Immature natural killer cell (primary cell): ENCODE data around the gene USP5. TPM values are rescaled to one million over a fixed set of nuclear protein-coding genes. Genes with fewer than 3 reads are reported as not detected.
A peak's percentile ranks its signal among the peaks of the same experiment; 100 is the strongest.
"Not testable (repeated sequence)": the region's sequence is repeated elsewhere in the genome, so short reads cannot be mapped to it uniquely, and the experiment has no call there.

Source experiments
- DNase-seq, 3 donors: peaks; one replicate each; pipeline ENCODE4 v3.0.0; 2022; ENCODE audit warnings: mixed read lengths in 1 of 3
- H3K27ac Mint-ChIP-seq, 6 donors: one replicate each; pipeline ENCODE4 v1.8.0; 2020; ENCODE audit warnings: mixed read lengths in 6 of 6, mild to moderate bottlenecking in 5 of 6, inconsistent platforms in 4 of 6, moderate library complexity in 3 of 6
- H3K27me3 Mint-ChIP-seq, 3 donors: one replicate each; pipeline ENCODE4 v1.8.0; 2020 to 2021; ENCODE audit warnings: low read depth in 3 of 3, mild to moderate bottlenecking in 3 of 3, mixed read lengths in 3 of 3, moderate library complexity in 3 of 3, inconsistent platforms in 1 of 3
- H3K36me3 Mint-ChIP-seq, 3 donors: one replicate each; pipeline ENCODE4 v1.8.0; 2020; ENCODE audit warnings: mixed read lengths in 3 of 3, inconsistent platforms in 2 of 3, mild to moderate bottlenecking in 2 of 3
- H3K4me1 Mint-ChIP-seq, 2 donors: one replicate each; pipeline ENCODE4 v1.8.0; 2020; ENCODE audit warnings: inconsistent platforms in 2 of 2, mild to moderate bottlenecking in 2 of 2, mixed read lengths in 2 of 2, moderate library complexity in 1 of 2
- H3K4me3 Mint-ChIP-seq, 5 donors: one replicate each; pipeline ENCODE4 v1.8.0; 2020; ENCODE audit warnings: mild to moderate bottlenecking in 5 of 5, mixed read lengths in 5 of 5, inconsistent platforms in 3 of 5, moderate library complexity in 3 of 5
- H3K9me3 Mint-ChIP-seq, 6 donors: one replicate each; pipeline ENCODE4 v1.8.0; 2020; ENCODE audit warnings: mild to moderate bottlenecking in 6 of 6, mixed read lengths in 6 of 6, inconsistent platforms in 4 of 6, moderate library complexity in 3 of 6
- polyA plus RNA-seq, 3 donors: library from polyadenylated mRNA; unstranded; fragments of 300-500 nt; fragmentation: Illumina TruSeq; gene quantifications; one replicate each; pipeline ENCODE4 v1.2.3, GENCODE V29; 2021

Gene USP5
- polyA plus RNA-seq, 3 donors from 2014 or later: 41.3 to 54.0 (median 52.0) TPM

DNA sequence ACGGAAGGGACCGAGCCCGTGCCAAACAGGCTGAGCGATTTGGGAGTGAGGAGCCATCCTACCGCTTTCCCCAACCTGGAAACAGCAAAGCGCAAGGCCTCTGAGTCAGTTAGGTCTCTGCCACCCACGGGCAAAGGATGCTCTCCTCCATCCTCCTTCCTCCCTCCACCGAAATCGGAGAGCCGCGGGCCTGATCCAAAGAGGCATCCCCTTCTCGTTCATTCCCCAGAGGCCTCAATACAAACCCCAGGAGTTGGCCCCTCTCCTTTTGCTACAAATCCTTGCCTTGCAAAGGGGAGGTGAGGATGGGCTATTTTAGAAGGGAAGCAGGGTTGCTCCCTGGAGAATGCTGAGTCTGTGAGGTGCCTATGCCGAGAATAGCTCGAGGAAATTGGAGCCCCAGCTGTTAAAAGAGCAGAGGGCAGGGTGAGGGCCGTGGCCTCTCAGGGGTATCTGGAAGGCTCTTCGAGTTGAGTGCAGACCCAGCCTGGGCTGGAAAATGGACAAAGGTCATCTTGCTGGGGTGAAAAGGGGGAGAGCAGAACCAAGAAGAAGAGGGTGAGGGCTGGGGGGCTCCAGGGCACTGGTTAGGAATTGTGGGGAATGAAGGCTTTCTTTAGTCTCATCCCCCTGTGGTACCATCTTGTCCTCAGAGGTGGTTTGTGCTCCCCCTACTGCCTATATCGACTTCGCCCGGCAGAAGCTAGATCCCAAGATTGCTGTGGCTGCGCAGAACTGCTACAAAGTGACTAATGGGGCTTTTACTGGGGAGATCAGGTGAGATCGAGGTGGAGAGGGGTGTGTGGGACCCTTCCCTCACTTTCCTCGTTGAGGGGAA lies 16.5 kb downstream of the USP5 start:
- Mint-ChIP-seq H3K4me1 (peaks cover 51 to 52% of the 10 kb centered on the region in 2 donors), H3K4me3 (peak overlapping the region; percentile 85 to 92 (median 86)), H3K27ac (peak overlapping the region; percentile 58 to 83 (median 80)), H3K27me3 (peaks cover 2 to 6% (median 5%) of the 10 kb centered on the region in 3 donors), H3K36me3 (peaks cover 6 to 21% (median 13%) of the 10 kb centered on the region in 3 donors), H3K9me3 (no peaks in the 10 kb centered on the region)
- no peak for DNase-seq

DNA sequence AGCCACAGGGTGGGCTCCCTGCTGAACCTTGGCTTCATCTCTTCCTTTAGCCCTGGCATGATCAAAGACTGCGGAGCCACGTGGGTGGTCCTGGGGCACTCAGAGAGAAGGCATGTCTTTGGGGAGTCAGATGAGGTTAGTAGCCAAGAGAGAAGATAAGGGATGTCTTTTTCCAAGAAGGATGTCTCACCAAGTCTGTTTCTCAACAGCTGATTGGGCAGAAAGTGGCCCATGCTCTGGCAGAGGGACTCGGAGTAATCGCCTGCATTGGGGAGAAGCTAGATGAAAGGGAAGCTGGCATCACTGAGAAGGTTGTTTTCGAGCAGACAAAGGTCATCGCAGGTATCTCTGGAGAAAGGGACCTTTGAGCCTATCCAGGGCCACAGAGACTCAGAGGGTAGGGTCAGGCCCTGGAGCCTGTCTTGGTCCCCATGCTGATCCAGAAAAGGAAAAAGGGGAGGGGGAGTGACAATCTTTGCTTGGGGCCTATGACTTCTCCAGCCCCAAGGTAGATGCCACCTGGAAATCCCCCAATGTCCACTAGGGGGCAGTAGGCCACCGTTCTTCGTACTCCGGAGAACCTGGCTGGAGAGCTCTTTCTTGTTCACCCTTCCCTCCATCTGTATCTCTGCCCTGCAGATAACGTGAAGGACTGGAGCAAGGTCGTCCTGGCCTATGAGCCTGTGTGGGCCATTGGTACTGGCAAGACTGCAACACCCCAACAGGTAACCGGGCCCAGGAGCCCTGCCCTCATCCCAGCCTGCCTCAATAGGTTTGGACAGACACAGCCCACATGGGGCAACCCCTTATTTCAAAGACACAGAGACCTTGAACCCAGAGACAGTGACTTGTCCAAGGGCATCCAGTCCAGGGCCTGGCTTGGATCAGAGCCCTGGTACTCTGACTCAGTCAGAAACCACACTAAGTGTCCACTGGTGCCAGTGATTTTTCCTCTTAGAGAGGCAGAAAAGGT lies 17.4 kb downstream of the USP5 start:
- Mint-ChIP-seq H3K27me3 (peaks cover 2 to 6% (median 5%) of the 10 kb centered on the region in 3 donors), H3K4me3 (peak overlapping the region; percentile 85 to 92 (median 86)), H3K9me3 (no peaks in the 10 kb centered on the region)

DNA sequence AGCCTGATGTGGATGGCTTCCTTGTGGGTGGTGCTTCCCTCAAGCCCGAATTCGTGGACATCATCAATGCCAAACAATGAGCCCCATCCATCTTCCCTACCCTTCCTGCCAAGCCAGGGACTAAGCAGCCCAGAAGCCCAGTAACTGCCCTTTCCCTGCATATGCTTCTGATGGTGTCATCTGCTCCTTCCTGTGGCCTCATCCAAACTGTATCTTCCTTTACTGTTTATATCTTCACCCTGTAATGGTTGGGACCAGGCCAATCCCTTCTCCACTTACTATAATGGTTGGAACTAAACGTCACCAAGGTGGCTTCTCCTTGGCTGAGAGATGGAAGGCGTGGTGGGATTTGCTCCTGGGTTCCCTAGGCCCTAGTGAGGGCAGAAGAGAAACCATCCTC lies 18.4 kb downstream of the USP5 start:
- peaks cover 57 to 59% of the 10 kb centered on the region in 2 donors for H3K4me1 Mint-ChIP-seq
- not testable (repeated sequence) for H3K27me3 Mint-ChIP-seq, H3K9me3 Mint-ChIP-seq, DNase-seq
- H3K4me3 Mint-ChIP-seq: peak overlapping the region in 4 of 5 donors; percentile 14 to 64 (median 58)
- H3K36me3 Mint-ChIP-seq: peaks cover 0 to 13% (median 4%) of the 10 kb centered on the region in 3 donors
- peak overlapping the region in 4 of 6 donors; percentile 33 to 49 (median 41) for H3K27ac Mint-ChIP-seq

More for the DNA sequence above, 17.4 kb downstream of the USP5 start:
- peak overlapping the region; percentile 58 to 87 (median 76) for H3K27ac Mint-ChIP-seq
- peaks cover 56 to 59% of the 10 kb centered on the region in 2 donors for H3K4me1 Mint-ChIP-seq
- DNase-seq: peak; percentile 76 to 81 (median 76)
- peaks cover 4 to 20% (median 11%) of the 10 kb centered on the region in 3 donors for H3K36me3 Mint-ChIP-seq

DNA sequence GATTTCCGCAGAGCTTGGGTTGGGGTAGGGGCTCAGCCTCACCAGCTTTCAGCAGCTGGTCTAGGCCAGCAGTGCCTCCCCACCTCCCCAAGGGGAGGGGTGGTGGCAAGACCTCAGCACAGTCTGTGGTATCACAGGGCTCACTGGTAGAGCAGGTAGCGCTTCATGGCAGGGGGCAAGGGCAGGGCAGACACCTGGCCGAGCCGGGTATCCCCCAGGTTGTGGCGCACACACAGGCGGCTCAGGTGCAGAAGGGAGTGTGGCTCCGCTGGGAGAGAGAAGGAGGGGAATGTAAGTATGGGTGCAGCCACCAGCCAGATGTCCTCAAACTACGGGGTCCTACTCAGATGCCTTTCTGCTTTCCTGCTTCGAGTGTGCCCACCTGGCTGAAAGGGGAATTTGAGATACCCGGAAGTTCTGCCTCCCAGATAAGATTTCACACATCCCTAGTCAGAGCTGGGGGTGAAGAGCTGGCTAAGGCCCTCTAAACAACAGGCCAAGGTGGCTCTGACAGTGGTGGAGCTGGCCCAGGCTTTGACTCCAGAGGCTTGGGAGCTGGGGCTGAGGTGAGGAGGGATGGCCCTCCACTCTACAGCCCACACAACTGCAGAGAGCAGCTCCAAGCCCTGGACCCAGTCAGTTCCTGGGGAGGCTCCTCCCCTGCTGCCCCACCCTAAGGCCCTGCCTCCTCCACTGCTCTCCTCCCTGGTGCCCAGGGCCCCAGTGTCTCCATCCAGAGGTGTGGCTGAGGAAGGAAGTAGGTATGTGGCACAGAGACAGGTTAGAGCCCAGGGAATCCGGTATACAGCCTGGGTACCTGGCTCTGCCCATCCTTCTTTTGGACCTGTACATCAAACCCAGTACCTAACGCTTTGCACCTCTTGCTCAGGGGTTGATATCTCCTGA lies 19.4 kb downstream of the USP5 start:
- Mint-ChIP-seq H3K4me1 (peaks cover 57 to 59% of the 10 kb centered on the region in 2 donors), H3K27me3 (peaks cover 2 to 7% (median 6%) of the 10 kb centered on the region in 3 donors), H3K36me3 (peaks cover 0 to 13% (median 8%) of the 10 kb centered on the region in 3 donors), H3K4me3 (peak overlapping the region; percentile 88 to 92 (median 91)), H3K27ac (peak overlapping the region; percentile 31 to 91 (median 87)), H3K9me3 (no peaks in the 10 kb centered on the region)
- DNase-seq: no peak

DNA sequence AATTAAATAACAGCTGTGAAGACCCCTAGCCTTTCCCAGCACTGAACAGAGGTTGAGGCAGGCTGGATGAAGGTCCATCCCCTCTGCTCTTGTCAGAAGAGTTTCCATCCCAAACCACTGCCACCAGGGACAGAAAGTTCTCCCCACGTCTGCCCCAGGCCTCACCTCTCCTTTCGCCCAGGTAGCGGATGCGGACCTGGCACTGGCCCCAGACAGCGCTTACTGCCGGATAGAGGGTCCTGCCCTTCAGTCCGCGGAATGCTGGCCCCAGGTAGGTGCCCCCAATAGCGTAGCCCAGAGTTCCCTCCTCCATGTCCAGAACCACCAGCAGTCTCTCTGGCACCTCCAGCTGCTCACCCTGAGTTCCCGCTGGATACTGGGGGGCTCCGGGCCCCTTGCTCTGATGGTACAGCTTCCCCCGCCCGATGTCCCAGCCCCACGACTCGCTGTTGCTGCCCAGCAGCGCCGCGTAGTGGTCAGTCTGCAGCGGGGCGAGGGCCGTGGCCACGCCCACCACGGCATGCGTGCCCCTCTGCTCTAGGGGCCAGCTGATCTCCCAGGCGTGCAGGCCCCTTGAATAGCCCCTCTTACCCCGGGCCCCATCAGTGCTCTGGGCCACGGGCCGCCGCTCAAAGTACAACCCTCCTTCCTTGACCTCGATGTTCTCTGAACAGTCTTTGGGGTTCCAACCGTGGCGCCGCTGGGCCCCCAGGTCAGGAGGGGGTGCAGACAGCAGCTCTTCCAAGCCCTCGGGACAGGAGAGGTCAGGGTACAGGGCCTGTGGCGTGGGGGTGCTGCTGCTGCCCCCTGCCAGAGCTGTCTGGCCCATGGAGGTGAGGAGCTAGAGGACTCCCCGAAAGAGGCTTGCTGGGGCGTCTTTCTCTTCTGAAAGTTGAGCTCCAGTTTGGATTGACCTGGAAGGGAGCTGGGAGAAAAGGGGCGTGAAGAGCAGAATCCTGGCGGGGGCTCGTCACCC lies 20.4 kb downstream of the USP5 start:
- peak overlapping the region; percentile 88 to 92 (median 91) for H3K4me3 Mint-ChIP-seq
- no peaks in the 10 kb centered on the region for H3K9me3 Mint-ChIP-seq
- H3K36me3 Mint-ChIP-seq: peaks cover 3 to 17% (median 8%) of the 10 kb centered on the region in 3 donors

DNA sequence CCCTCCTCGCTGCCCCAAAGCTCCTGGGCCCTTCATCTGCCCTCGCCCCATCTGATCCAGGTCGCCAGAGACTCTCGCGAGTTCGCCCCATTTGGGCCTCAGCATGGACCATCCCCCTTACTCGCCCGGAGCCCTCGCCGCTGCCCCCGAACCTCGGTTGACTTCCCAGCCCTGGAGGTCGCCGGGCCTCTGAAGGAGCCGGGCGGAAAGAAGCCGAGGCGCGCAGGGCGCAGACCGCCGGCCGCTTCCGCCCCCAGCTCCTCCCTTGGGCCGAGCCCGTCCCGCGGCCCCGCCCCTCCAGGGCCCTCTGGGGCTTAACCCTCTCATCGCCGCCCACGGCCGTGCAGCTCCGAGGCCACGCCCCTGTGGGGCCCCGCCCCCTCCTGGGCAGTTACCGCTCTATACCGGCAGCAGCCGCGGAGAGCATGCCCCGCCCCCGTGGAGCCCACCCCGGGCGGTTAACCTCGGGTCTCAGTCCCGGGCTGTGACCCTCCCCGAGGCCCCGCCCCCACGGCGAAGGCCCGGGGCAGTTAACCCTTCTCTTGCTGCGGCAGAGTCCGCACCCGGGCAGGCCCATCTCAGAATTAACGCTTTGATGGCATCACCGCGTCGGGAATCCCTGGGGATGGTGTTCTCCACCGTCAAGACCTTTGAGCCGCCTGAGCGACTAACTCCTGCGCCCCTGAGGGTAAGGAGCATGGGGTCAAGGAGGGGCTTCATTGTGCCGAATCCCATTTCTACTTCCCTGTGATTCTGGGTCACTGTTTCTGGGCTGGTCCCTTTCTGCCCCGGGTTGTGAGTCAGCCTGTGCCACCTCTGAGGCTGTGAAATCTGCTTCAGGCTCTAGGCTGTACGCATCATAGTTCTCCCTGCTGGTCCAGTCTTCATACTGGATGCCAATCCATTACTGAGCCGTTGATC lies 21.4 kb downstream of the USP5 start, which contains the start of gene SPSB2:
Gene SPSB2 (minus strand): TSS at position 210 of the 921 bp plus-strand sequence. CDS start 402 bp downstream, outside the sequence.
- DNase-seq: peak; percentile 98 to 99 (median 99)
- peak within 1 kb of the TSS; percentile 88 to 92 (median 91) for H3K4me3 Mint-ChIP-seq
- H3K36me3 Mint-ChIP-seq: peaks cover 4 to 17% (median 8%) of the 10 kb centered on the region in 3 donors
- no peaks in the 10 kb centered on the region for H3K9me3 Mint-ChIP-seq
- H3K27ac Mint-ChIP-seq: peak within 1 kb of the TSS; percentile 59 to 94 (median 90)
- H3K4me1 Mint-ChIP-seq: peaks cover 43 to 47% of the 10 kb centered on the region in 2 donors
- peaks cover 0 to 4% (median 3%) of the 10 kb centered on the region in 3 donors for H3K27me3 Mint-ChIP-seq

More for the DNA sequence above, 20.4 kb downstream of the USP5 start:
- Mint-ChIP-seq H3K27ac (peak overlapping the region; percentile 59 to 91 (median 90)), H3K27me3 (peaks cover under 1 to 4% (median 4%) of the 10 kb centered on the region in 3 donors), H3K4me1 (peaks cover 48 to 53% of the 10 kb centered on the region in 2 donors)
- DNase-seq: peak; percentile 84 to 86 (median 85)

DNA sequence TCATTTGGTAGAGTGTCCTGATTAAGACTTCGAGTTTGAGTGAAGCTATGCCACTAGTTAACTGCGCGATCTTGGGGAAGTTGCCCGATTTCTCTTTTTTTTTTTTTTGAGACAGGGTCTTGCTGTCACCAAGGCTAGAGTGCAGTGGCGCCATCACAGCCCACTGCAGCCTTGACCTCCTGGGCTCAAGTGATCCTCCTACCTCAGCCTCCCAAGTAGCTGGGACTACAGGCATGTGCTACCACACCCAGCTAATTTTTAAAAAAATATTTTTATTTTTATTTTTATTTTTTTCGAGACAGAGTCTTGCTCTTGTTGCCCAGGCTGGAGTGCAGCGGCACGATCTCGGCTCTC lies 22.0 kb downstream of the USP5 start:
- not testable (repeated sequence) for H3K27me3 Mint-ChIP-seq, H3K9me3 Mint-ChIP-seq, DNase-seq
- peak overlapping the region; percentile 59 to 94 (median 88) for H3K27ac Mint-ChIP-seq
- peaks cover 4 to 17% (median 8%) of the 10 kb centered on the region in 3 donors for H3K36me3 Mint-ChIP-seq
- peak overlapping the region; percentile 86 to 92 (median 91) for H3K4me3 Mint-ChIP-seq
- H3K4me1 Mint-ChIP-seq: peaks cover 36 to 41% of the 10 kb centered on the region in 2 donors

DNA sequence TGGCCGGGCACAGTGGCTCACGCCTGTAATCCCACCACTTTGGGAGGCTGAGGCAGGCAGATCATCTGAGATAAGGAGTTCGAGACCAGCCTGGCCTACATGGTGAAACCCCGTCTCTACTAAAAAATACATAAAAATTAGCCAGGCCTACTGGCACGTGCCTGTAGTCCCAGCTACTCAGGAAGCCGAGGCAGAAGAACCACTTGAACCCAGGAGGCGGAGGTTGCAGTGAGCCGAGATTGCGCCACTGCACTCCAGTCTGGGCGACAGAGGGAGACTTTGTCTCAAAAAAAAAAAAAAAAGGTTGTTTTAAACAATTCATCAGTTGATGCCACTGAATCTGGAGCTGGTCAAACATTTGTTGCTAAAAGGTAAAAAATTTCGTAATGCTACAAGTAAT lies 27.9 kb downstream of the USP5 start:
- H3K9me3 Mint-ChIP-seq, H3K4me1 Mint-ChIP-seq, H3K4me3 Mint-ChIP-seq, H3K27me3 Mint-ChIP-seq, H3K27ac Mint-ChIP-seq, DNase-seq: not testable (repeated sequence)
- peaks cover 4 to 11% (median 4%) of the 10 kb centered on the region in 3 donors for H3K36me3 Mint-ChIP-seq

DNA sequence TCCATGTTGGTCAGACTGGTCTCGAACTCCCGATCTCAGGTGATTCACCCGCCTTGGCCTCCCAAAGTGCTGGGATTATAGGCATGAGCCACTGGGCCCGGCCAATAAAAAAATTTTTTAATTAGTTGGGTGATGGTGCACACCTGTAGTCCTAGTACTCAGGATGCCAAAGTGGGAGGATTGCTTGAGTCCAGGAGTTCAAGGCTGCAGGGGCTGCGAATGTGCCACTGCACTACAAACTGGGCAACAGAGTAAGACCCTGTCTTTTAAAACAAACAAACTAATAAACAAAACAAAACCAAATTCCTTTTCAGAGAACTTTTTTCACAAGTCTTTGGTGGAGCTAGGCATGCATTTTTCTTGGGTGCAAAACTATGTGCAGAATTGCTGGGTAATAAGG lies 31.3 kb downstream of the USP5 start:
- Mint-ChIP-seq H3K4me1 (no peaks in the 10 kb centered on the region), H3K4me3 (no peak overlapping the region), H3K27ac (no peak overlapping the region), H3K27me3 (no peaks in the 10 kb centered on the region), H3K36me3 (peaks cover 0 to 10% (median 4%) of the 10 kb centered on the region in 3 donors), H3K9me3 (no peaks in the 10 kb centered on the region)
- DNase-seq: no peak

DNA sequence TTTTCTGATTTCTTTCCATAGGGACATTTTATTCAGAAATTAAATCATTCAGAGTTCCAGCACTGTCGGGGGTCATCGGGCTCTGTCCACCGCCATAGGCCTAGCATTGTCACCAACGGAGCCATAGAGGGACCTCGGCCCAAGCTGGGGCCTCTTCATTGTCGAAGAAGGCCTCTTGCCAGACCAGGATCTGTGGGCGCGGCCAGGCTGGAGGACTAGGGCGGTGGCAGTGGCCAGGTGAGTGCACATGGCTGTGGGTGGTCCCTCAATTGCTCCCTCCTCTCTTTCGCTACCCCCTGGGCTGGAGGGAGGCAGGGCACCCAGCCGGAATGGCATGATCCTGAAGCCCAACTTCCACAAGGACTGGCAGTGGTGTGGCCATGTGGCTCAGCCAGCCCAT lies 31.7 kb downstream of the USP5 start:
- no peak overlapping the region for H3K4me3 Mint-ChIP-seq
- no peaks in the 10 kb centered on the region for H3K27me3 Mint-ChIP-seq
- peaks cover 0 to 10% (median 4%) of the 10 kb centered on the region in 3 donors for H3K36me3 Mint-ChIP-seq
- no peak overlapping the region for H3K27ac Mint-ChIP-seq
- no peaks in the 10 kb centered on the region for H3K9me3 Mint-ChIP-seq
- no peak for DNase-seq
- H3K4me1 Mint-ChIP-seq: no peaks in the 10 kb centered on the region

DNA sequence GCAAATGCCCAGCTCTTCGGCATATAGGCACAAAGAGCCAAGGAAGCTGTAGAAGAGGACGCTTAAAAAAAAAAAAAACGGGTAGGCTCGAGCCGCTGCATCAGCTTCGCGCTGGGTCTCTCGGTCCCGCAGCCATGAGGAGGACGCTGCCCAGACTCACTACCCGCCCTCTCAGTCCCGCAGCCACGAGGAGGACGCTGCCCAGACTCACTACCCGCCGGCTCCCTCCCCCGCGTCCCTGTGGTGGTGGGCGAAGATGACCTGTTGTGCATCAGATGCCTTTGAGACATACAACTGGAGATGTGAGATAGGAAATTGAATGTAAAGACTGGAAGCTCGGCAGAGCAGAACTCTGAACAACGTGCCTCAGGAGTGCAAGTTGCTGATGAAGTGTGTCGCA lies 32.6 kb downstream of the USP5 start:
- no peak overlapping the region for H3K27ac Mint-ChIP-seq
- no peak for DNase-seq
- peaks cover 0 to 10% (median 4%) of the 10 kb centered on the region in 3 donors for H3K36me3 Mint-ChIP-seq
- no peak overlapping the region for H3K4me3 Mint-ChIP-seq
- no peaks in the 10 kb centered on the region for H3K9me3 Mint-ChIP-seq
- no peaks in the 10 kb centered on the region for H3K27me3 Mint-ChIP-seq
- no peaks in the 10 kb centered on the region for H3K4me1 Mint-ChIP-seq
